Mesothelial cell of epicardium (in vitro differentiated cells): Measurements from ENCODE around the gene SLCO4A1. TPM values are rescaled to one million over a fixed set of nuclear protein-coding genes. Genes with fewer than 3 reads are reported as not detected.

Source experiments
- DNase-seq, 2 experiments: peaks; one replicate each; pipeline ENCODE4 v3.0.0; 2021; ENCODE audit warnings: low spot score in 2 of 2; ENCODE audit not compliant: unreplicated experiment in 2 of 2
- H3K27ac Mint-ChIP-seq: 2 replicates; pipeline ENCODE4 v1.8.0; 2021; ENCODE audit warnings: mixed read lengths
- H3K27me3 Mint-ChIP-seq: 2 replicates; pipeline ENCODE4 v1.8.0; 2021; ENCODE audit warnings: low read depth, mixed read lengths
- H3K36me3 Mint-ChIP-seq: 2 replicates; pipeline ENCODE4 v1.8.0; 2021; ENCODE audit warnings: mixed read lengths
- H3K4me1 Mint-ChIP-seq: 2 replicates; pipeline ENCODE4 v1.8.0; 2021; ENCODE audit warnings: mixed read lengths
- H3K4me3 Mint-ChIP-seq: 2 replicates; pipeline ENCODE4 v1.8.0; 2021; ENCODE audit warnings: mild to moderate bottlenecking, moderate library complexity, mixed read lengths
- H3K9me3 Mint-ChIP-seq: 2 replicates; pipeline ENCODE4 v1.8.0; 2021; ENCODE audit warnings: mixed read lengths
- total RNA-seq: library from RNA; stranded (reverse); gene quantifications from 3 replicates; pipeline ENCODE4 v1.2.1, GENCODE V29; 2021
- TF ChIP-seq, protein P1 (sequence below): fragments of 200-600 bp; sonication (generic); IDR thresholded peaks from one replicate; pipeline ENCODE4 v1.5.0; 2021; ENCODE audit warnings: antibody characterized with exemption; ENCODE audit not compliant: unreplicated experiment

Gene SLCO4A1
- total RNA-seq, 1 donor from 2014 or later: 3.7 TPM

DNA sequence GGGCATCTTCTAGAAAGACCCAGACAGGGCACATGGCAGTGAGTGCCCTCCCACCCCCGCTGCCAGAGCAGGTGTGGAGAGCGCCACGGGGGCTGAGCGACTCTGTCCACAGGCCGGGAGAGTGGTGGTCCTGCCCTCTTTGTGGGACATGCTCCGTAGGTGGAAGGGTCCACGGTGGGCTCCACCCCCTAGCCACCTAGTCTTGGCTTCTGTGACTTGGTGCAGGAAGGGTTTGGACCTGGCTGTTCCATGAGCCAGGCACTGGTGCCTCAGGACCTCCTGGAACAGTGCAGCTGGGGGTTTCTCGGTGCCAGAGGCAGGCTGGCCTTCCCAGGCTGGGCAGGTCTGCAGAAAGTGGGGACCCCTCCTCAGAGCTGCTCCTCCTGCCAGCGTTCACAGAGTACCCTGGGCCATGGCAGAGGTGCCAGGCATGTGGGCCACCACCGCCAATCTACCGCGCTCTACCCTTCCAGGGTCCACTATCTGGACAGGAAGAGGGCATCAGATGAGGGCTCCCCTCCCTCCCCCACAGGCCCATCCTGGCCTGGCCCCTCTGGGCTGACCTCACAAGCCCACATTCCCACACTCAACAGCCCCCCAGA, 23.0 kb downstream of the SLCO4A1 start:
- Mint-ChIP-seq H3K4me1 (peaks cover 41% of the 10 kb centered on the region), H3K27ac (no peak overlapping the region), H3K36me3 (no peaks in the 10 kb centered on the region), H3K4me3 (no peak overlapping the region), H3K27me3 (no peaks in the 10 kb centered on the region), H3K9me3 (no peaks in the 10 kb centered on the region)
- TF ChIP-seq, protein P1, sequence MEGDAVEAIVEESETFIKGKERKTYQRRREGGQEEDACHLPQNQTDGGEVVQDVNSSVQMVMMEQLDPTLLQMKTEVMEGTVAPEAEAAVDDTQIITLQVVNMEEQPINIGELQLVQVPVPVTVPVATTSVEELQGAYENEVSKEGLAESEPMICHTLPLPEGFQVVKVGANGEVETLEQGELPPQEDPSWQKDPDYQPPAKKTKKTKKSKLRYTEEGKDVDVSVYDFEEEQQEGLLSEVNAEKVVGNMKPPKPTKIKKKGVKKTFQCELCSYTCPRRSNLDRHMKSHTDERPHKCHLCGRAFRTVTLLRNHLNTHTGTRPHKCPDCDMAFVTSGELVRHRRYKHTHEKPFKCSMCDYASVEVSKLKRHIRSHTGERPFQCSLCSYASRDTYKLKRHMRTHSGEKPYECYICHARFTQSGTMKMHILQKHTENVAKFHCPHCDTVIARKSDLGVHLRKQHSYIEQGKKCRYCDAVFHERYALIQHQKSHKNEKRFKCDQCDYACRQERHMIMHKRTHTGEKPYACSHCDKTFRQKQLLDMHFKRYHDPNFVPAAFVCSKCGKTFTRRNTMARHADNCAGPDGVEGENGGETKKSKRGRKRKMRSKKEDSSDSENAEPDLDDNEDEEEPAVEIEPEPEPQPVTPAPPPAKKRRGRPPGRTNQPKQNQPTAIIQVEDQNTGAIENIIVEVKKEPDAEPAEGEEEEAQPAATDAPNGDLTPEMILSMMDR: no peak
- DNase-seq: no peak

- Mint-ChIP-seq H3K27ac (no peak overlapping the region), H3K27me3 (no peaks in the 10 kb centered on the region), H3K9me3 (no peaks in the 10 kb centered on the region), H3K4me1 (peaks cover 38% of the 10 kb centered on the region), H3K36me3 (no peaks in the 10 kb centered on the region), H3K4me3 (no peak overlapping the region)
- TF ChIP-seq, protein P1: no peak
- DNase-seq: no peak
These were observed 23.8 kb downstream of the SLCO4A1 start for GRCh38 chr20:62665826-62666735.

DNA sequence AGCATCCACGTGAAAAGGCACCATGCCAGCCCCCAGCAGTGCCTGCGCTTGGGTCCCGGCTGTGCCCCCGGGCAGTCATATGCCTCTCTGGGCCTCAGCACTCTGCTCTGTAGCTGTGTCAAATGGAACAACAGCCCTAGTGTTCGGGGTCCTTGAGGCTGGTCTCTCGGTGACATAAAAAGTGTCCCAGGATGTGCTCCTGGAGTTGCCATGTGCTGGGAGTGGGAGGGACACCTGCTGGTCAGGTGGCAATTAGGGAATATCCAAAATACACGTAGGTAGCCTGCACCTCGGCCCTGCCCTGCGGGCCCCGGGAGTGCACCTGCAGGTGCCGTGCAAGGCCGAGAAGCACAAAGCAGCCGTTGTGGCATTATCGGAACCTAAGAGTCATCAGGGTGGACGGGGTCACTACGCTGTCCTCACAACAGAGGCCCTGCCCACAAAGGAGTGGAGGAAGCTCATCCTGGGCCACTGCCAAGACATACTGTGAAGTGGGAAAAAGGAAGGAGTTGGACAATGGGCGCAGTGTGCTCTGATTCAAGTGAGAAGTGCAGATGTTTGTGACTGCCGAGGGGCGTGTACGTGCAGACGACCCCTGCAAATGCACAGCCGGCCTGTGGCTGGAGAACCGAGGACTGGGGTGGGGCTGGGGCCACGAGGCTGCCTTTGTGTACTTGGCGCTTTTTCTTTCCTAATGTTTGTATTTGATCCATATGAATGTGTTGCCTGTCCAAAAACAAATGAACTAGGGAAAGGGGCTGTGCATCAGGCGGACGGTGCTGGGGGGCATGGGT, 24.6 kb downstream of the SLCO4A1 start:
- H3K9me3 Mint-ChIP-seq: no peaks in the 10 kb centered on the region
- no peak overlapping the region for H3K4me3 Mint-ChIP-seq
- H3K4me1 Mint-ChIP-seq: peaks cover 40% of the 10 kb centered on the region
- no peaks in the 10 kb centered on the region for H3K27me3 Mint-ChIP-seq
- H3K36me3 Mint-ChIP-seq: no peaks in the 10 kb centered on the region
- no peak overlapping the region for H3K27ac Mint-ChIP-seq
- TF ChIP-seq, protein P1: no peak
- DNase-seq: no peak

DNA sequence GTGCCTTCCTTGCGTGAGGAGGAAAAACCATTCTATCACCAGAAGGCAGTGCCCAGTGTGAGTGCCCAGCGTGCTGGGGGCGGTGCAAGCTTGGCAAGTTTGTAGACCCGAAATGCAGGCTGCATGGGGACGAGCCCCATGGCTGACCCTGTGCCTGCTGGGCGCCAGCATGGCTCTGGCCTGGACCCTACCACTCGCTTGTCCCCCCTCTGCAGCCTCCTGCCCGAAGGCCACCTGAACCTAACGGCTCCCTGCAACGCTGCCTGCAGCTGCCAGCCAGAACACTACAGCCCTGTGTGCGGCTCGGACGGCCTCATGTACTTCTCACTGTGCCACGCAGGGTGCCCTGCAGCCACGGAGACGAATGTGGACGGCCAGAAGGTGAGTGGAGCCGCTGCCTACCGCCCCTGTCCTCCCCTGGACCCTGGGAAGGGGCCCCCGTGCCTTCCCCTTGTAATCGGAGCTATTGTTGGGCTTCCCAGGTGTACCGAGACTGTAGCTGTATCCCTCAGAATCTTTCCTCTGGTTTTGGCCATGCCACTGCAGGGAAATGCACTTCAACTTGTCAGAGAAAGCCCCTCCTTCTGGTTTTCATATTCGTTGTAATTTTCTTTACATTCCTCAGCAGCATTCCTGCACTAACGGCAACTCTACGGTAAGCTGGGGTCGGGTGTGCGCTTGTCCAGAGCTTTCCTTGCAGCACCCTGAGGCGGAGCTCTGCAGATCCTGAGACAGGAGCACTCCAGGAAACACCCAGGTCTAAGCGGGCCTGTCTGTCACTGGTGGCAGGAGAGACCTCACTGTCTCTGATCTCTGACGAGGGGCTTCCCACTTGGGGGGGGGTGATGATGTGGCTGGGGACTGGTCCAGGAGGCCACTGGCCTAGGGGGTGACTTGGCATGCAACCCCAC, 25.5 kb downstream of the SLCO4A1 start:
- peak overlapping the region; percentile 83 for H3K27ac Mint-ChIP-seq
- TF ChIP-seq, protein P1: no peak
- no peaks in the 10 kb centered on the region for H3K9me3 Mint-ChIP-seq
- H3K4me3 Mint-ChIP-seq: peak overlapping the region; percentile 39
- no peak for DNase-seq
- no peaks in the 10 kb centered on the region for H3K27me3 Mint-ChIP-seq
- no peaks in the 10 kb centered on the region for H3K36me3 Mint-ChIP-seq
- peaks cover 40% of the 10 kb centered on the region for H3K4me1 Mint-ChIP-seq
